GM21390 (cell line): ENCODE measurements around the gene OTUB2.
A peak's percentile ranks its signal among the peaks of the same experiment; 100 is the strongest.

Source experiments
- ATAC-seq: cut with Tn5 transposase; IDR thresholded peaks from one replicate; pipeline ENCODE4 v1.9.1; 2021; ENCODE audit not compliant: unreplicated experiment

The OTUB2 gene

DNA sequence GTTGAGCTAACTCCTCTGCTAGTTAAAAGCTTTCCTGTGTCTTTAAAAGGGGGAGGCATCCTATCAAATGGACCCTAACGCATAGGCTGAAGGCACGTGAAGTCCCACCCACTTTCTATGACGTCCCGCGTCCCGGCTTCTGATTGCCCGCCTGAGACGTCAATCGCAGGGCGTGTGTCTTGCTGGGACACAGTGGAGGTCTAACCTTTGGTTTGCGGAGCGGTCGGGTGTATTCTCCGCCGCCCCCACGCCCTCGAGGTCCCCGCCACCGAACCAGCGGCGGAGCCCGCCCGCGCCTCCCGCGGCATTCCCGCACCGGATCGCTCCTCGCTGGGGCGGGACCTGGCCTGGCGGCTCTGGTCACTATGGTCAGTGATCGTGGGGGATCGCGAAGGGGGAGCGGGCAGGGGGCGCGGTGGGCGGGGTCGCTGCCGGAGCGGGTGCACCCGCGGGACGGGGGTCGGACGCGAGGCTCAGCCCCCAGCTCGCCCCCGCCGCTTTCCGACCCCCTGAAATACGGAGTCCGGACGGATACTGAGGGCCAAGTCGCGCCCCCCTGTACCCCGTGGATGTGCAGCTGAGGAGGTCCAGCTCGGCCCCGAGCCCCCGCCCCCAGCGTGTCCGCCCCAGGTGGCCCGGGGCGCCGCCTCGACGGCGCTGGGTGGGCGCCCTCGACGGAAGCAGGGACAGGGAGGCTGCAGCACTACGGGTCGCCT is at the start of gene OTUB2:
Gene OTUB2, plus strand, starts transcription at position 168 of the 716 bp plus-strand sequence. Its CDS starts 198 bp downstream, at position 366.
- ATAC-seq: peak; percentile 100

DNA sequence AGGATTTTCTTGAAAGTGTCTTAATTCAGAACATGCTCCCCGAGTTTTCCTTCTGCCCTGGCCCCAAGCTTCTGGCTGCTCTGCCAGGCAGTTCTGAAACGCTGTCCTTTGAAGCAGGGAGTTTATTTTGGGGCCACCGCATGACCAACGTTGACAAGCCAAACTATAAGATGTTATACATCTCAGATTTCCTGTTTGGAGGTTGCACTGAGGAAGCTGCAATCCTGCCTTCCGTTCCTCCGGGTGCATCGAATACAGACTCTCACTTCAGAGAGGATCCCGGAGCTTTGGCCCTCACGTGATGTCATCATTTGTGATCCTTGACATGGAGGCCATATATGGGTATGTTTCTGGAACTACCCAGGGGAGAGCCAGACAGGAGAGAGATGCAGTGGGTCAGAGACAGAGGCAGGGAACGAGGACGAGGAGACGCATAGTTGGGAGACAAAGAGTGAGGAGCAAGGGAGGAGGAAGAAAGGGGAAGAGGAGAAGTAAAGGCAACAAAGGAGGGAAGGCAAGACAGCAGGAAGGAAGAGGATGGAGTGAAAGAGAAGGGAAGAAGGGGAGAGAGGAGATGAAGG is 49.6 kb upstream of the OTUB2 start, which contains the start of gene ASB2:
Gene ASB2, minus strand, starts transcription at position 94 of the 581 bp plus-strand sequence. CDS start 12,031 bp downstream, outside the sequence.
- peak; percentile 7 for ATAC-seq

DNA sequence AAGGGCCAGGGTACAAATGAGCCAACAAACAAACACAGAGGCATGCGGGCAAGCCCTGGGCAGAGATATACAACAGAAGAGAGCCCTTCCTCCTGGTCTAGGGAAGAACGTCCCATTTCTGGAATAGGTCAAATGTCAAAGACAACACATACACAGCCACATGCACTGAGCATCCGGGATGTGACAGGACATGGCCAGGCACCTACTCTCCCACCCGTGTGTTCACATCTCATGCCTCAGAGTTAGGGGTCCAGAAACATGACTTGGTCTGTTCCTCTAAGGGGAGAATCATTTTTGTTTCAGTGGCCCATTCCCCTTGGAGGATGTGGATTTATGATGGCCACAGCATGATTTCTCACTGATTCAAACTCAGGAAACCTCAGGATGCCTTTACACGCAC is 49.0 kb upstream of the OTUB2 start:
- ATAC-seq: no peak

DNA sequence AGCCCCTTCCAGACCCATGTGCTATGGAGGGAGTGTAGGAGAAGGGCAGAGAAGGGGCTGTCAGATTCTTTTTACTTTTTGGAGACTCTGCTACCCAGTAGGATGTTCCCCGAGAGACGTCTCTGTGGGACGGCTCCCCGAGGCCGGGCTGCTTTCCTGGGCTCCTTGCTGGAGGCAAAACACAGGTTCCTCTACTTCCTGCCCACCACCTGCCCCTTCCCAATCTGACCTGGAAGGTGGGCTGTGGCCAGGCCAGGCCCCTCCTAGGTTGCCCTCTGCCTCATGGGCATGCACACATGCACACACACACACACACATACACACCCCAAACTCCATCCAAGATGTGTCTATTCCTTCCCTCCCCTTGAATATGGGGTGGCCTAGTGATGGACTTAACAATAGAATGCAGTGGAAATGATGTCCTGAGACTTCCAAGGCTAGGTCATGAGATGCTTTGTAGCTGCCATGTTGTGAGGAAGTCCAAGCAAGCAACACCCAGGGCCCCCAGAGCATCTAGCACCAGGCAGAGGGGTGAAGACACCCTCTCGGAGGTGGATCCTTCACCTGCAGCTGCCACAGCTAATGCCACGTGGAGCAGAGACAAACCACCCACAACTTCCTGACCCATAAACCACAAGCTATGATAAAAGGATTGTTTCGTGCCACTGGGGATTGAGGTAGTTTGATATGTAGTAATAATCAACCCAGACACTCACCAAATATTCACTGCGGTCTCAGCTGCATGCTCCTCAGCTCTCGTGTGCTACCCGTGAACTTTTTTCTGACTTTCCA is 48.2 kb upstream of the OTUB2 start:
- peak; percentile 38 for ATAC-seq

DNA sequence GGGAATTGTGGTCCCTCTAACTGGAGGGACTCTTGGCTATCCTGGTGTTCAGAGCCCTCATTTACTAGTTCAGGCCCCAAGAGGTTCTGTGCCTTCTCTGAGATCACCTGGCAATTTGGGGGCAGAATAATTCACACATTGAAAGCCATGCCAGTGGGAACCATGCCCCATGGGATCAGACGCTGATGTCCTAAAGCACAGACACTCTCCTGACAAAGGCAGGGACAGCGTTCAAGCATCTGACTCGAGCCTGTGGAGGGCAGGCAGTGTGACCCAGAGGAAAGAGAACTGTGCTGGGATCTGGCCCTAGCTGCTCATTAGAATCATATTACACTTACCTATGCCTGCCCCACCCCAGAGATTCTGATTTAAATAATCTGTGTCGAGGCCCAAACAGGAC is 47.4 kb upstream of the OTUB2 start:
- ATAC-seq: no peak

DNA sequence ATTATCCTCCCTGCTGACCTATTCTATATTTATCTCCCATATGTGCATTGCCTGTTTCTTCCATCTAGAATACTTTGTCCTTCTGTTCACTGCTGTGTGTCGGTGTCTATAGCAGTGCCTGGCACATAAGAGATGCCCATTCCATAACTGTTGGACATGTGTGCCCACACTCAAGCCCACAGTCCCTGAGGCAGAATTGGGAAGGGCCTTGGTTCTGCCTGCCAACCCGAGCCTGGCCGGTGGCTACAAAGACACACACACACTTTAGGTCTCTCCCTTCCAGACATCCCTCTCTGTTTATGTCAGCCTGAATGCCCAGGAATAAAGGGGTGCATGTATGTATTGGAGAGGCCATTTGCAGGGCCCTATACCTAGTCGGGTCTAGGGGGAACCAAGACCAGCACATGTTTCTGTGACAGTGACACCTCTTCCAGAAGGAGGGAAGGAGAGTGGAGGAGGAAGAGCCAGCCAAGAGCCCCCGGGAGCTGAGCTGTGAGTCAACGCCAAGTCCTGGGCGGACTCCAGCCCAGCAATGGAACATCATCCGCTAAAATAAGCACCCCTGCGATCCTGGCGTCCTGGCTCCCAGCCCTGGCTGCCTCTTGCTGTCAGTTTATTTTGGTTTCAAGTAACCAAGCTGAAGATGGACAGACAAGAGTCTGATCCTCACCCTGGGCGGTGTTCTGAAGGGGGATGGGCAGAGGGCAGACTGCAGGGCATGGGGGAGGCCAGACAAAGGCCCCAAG is 45.5 kb upstream of the OTUB2 start:
- ATAC-seq: no peak

DNA sequence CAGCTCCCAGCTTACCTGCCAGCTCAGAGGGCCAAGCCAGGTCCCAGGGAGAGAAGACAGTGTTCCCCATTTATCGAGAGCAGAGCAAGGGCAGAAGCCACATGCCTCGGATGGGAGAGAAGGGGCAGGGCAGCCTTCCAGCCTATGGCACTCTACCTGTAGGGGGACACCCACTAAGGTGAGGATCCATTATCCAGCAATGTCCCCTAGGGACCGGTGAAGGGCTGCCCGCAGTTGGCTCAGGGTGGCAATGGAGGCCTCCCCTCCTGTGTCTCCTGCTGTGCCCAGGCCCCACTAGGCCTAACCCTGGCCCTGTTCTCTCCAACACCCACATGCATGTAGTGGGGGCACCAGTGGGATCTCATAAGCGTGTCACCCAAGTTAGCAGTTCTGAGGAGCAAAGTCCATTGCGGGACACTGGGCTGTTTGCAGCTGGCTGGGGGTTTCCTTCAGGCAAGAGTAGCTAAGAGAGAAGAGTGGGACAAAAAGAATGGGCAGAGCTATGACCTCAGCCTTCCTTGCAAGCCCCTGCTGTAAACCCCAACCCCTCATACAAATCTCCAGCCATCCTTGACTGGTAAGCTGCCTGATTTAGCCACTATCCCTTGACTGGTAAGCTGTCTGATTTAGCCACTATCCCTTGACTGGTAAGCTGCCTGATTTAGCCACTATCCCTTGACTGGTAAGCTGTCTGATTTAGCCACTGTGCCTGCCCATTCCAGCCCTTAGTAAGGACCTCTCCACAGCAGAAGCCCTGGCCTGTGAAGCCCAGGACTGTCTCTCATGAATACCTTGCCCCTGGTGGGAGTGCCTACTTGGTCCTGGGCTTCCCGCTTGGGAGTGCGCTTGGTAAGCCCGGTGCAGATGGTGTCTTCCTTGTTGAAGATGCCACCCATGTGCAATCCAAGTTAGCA is 44.6 kb upstream of the OTUB2 start:
- no peak for ATAC-seq

DNA sequence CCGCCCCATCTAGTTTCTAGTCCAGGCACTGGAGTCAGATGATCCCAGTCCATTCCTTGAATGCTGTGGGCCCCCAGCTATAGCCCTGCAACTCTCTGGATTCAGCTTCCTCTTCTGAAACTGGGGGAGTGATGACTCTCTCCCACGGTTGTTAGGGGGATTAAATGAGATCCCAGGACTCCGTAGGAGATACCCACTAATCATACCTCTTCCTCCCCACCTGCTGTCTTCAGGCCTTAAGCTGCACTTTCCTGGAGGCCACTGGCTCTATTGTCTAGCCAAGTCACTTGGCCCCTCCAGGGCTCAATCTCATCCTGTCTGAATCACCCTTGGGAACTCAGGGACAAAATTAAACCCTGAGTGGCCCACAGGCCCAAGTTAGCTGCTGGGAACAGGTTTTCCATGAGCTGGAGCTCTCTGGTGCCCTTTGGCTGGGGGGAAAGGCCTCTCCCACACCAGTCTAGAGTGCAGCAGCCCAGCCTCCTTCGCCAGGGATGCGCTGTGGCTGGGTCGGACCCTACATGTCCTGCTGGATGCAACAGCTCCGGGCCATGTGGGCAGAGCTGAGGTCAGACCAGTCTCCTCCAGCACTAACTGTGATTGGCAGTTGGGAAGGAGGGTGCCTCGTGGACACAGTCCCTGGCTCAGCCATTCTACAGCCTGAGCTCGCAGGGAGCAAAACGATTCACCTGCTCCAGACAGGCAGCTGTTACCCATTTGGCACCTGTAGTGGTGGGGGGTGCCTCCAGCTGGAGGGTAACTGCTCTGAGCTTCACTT is 43.7 kb upstream of the OTUB2 start:
- no peak for ATAC-seq

DNA sequence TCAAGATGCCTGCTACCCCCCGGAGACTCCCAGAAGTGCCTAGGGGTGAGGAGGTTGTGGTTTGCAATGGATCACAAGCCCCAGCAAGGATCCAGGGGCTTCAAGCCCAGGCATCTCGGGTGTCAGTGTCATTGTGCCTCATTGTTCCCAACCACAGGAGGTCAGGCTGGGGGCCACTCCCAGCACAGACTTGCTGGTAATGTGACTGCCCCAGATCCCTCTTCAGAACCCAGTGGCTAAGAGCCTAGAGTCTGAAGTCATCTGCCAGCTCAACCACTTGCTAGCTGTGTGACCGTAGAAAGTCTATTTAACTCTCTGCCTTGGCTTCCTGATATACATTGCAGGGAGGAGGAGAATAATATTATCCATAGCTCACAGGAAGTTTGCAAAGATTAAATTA is 42.1 kb upstream of the OTUB2 start:
- ATAC-seq: no peak

DNA sequence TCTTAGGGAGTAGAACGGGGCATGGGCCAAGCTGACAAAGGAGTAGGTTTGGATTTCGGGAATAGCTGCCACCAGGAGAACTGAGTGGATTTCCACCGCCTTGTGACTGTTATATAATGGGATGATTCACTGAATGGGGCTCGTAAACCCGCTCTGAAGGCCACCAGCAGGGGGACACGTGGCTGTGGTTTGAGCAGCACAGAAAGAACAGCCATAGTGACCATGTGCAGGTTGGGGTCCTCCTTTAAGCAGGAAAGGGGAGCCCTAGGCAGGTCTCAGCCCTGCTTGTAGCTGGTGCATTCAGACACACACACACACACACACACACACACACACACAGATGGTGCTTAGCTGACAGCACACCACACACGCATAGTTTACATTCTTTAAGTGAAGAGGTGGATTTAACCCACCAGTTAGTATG is 41.1 kb upstream of the OTUB2 start:
- ATAC-seq: no peak

DNA sequence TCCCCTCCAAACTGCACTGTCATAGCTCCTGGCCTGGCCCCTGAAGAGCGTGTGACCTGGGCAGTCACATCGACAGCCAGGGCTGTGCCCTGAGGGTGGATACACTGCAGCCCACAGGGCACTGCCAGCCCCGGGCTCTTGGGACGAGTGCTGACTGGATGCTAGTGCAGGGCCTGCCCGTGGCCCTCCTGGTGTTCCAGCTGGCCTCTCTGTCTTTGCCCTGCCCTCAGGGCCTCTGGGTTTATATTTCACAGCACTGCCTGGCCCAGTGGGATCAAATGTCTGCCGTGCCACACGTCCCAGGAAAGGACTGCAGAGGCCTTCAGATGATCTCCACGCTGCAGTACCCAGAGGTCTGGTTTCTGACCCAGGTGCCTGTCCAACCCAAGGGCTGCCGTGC is 39.2 kb upstream of the OTUB2 start:
- no peak for ATAC-seq

DNA sequence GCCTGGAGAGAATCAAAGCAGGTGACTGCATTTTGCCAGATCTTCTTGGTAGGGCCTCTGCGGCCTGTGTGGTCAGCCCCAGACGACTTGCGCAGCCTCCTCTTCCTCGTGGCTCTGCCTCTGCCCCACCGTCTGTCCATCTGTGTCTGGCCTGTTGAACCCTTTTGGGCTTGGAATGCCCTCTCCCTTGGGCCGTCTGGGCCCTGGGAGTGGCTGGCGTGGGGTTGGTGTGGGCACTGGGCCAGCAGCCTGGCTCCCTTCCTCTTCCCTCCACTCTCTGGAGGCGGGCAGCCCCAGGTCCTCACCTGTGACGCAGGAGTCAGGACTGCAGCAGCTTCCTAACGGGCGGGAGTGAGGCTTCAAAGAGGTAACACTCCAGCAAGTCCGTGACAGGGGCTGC is 38.8 kb upstream of the OTUB2 start:
- no peak for ATAC-seq

DNA sequence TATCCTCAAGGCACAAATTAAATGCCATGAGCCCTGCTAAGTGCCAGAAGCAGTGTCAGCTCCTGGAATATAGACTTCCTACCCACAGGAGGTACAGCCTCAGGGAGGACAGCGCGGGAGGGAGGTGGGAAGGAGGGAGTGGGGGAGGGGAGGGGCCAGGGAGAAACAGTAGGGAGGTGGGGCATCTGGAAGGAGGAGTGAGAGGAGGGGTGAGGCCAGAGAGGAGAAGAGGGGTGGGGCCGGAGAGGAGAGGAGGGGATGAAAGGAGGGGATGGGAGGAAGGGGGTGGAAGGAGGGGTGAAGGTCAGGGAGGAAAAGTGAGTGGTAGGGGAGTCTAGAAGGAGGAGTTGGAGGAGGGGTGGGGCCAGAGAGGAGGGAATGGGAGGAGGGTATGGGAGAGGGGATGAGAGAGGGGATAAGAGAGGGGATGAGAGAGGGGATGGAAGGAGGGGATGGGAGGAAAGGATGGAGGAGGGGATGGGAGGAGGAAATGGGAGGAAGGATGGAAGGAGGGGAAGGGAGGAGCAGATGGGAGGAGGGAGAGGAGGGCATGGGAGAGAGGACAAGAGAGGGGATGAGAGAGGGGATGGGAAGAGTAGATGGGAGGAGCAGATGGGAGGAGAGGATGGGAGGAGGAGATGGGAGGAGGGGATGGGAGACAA is 38.2 kb upstream of the OTUB2 start:
- no peak for ATAC-seq

DNA sequence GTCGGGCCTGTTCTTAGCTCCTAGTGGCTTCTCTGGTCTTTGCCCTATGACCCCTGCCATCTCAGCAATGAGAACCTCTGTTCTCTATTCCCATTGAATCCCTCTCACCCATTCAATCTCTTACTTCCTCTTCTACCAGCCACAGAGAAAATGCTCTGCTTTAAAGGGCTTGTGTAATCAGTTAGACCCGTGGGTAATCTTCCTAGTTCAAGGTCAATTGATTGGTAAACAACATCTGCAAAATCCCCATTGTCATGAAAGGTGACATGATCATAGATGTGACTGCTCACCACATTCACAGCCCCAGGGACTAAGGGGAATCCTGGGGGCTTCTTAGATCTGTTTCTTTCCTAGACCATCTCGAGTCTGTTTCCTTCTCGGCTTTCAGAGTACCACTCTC is 36.2 kb upstream of the OTUB2 start:
- ATAC-seq: peak; percentile 49

DNA sequence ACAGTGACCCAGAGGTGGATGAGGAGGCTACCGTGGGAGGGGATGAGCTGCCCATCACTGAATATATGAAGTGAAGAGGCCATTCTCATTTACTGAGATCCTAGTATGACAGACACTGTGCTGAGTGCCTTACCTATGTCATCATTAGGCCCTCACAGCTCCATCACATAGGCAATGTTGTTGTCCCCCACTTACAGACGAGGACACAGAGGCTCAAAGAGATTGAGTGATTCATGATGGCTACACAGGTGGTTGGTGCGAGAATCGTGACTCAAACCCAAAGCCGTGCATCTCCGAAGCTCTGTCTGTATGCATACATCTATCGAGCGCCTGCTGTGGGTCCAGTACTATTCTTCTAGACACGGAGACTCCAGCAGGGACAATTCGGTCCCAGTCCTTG is 34.9 kb upstream of the OTUB2 start:
- no peak for ATAC-seq

DNA sequence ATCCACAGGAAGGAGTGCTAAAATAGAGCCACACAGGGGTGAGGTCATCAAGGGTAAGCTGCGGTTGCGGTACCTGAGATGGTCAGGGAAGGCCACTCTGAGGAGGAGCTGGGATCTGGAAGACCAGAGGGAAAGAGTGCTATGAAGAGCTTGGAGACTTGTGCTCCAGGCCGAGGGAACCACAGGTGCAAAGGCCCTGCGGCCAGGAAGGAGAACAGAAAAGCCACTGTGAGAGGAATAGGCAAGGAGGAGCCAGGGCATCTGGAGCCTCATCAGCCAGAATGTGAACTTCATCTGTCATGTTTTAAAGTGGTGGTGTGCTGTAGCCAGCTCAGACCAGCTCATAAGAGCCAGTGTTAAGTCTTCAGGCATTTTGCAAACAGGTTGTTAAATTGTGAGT is 34.5 kb upstream of the OTUB2 start:
- ATAC-seq: no peak

DNA sequence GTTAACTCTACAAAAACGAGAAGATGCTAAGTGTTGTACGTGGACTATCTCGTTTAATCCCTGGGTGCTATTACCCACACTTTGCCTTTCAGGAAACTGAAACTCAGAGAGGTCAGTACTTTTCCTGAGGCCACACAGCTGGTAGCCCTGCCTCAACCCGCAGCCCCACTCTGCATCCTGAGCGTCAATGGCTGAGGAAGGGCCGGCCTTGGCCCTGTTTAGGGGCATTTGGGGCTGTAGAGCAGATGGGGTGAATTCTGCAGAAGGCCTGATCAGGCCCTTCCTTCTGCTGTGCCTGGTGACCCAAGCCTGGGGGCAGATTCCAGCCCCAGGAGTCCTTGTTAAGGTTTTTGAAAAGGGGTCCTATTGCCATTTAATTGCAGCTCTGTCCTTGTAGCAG is 32.8 kb upstream of the OTUB2 start:
- no peak for ATAC-seq

DNA sequence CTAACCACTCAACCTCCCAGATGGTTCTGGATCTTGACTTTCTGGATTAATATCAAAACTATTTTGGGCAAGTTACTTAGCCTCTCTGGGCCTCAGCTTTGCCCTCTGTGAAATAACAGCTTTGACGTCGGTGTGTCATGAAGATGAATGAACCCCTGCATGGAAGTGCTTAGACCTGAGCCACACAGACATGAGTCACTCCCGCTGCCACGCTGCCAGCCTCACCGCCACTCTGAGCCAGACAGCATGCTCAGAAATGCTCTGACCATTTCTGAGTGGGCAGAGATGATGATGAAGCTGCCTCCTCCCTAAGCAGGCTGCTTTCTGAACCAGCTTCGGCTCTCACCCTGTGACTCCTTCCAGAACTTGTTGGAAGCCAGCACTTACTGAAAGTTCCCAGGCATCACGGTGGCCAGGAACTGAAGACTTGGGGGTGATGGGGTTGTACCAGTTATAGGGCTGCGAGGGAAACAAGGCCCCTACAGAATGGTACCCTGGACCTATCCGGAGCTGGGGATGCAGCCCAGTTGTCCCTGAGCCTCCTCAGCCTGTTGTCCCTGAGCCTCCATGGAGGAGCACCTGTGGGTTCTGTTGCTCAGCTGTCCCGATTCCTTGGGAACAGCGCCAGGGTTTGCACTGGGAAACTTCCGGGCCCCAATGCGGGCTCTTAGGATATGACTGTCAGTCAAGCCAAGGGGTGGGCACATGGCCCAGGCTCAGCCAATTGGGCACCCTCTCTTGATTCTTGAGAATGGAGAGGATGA is 31.0 kb upstream of the OTUB2 start:
- ATAC-seq: no peak
